ENCODE results near the gene NRL. TPM values are rescaled to one million over a fixed set of nuclear protein-coding genes. Genes with fewer than 3 reads are reported as not detected.

The NRL gene
- polyA plus RNA-seq, 1 donor (not counting 4 experiments of a cell fraction or from before 2014, with no cell fraction given): 0.29 TPM

DNA sequence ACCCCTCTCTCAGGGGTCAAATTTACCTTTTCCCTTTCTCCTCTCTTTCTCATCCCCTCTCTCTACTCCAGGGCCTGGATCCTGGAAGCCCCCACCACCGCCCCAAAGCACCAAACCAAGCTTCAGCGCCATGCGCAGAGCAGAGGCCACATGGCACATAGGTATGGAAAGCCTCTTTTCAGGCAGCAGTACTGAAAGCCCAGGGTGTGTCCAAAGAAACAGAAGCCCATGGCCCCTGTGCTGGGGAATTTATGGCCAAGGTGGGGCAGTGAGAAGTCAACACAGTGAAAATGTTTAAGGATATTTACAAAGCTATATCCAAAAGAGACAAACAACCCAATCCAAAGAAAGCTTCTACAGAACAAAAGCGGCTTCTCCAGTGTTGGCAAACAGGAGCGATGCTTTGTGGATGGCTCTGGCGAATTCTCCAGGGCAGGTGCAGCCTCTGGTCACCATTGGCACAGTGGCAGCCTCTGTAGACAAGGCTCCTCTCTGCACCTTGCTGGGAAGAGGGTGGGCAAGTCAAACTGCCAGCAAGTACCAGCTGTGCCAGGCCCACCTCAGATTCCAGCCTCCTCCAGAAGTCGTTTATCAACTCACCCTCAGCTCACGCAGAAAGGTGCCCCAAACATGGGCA, 48.1 kb downstream of the NRL start:
- Histone ChIP-seq H3K4me2 (ENCODE audit: control insufficient read depth, extremely low read depth, insufficient read depth, low read depth, low read length) (no peak overlapping the region), H3K27ac (ENCODE audit: control insufficient read depth, insufficient read depth, low read length) (no peak overlapping the region), H2AFZ (ENCODE audit: control insufficient read depth, low read length) (no peak overlapping the region), H3K9me1 (ENCODE audit: control insufficient read depth, extremely low read depth, insufficient read depth, low read length) (no peaks in the 10 kb centered on the region), H3K4me1 (ENCODE audit: control insufficient read depth, extremely low read depth, insufficient read depth, low read length) (no peaks in the 10 kb centered on the region), H3K36me3 (ENCODE audit: control insufficient read depth in 2 of 2, extremely low read depth in 1 of 2, insufficient read depth in 2 of 2, low read length in 2 of 2) (no peaks in the 10 kb centered on the region), H3K4me3 (ENCODE audit: control insufficient read depth in 2 of 3, extremely low read depth in 1 of 3, insufficient read depth in 2 of 3, low read depth in 1 of 3, low read length in 3 of 3) (no peak overlapping the region), H4K20me1 (ENCODE audit: control insufficient read depth, extremely low read depth, insufficient read depth, low read length) (no peaks in the 10 kb centered on the region), H3K9ac (ENCODE audit: control insufficient read depth, extremely low read depth, insufficient read depth, low read length) (no peak overlapping the region), H3K79me2 (ENCODE audit: control insufficient read depth, insufficient read depth, low read length) (no peaks in the 10 kb centered on the region), H3K9me3 (ENCODE audit: control insufficient read depth, low read depth, low read length) (no peaks in the 10 kb centered on the region), H3K27me3 (ENCODE audit: control insufficient read depth, extremely low read depth, insufficient read depth, low read length) (peaks cover 6% of the 10 kb centered on the region)
- dilution Hi-C loops (cut with MboI; ENCODE audit: extremely low pct_ligation_motif_present, low sequenced_read_pairs): no loop called here
- TF ChIP-seq, protein P1, sequence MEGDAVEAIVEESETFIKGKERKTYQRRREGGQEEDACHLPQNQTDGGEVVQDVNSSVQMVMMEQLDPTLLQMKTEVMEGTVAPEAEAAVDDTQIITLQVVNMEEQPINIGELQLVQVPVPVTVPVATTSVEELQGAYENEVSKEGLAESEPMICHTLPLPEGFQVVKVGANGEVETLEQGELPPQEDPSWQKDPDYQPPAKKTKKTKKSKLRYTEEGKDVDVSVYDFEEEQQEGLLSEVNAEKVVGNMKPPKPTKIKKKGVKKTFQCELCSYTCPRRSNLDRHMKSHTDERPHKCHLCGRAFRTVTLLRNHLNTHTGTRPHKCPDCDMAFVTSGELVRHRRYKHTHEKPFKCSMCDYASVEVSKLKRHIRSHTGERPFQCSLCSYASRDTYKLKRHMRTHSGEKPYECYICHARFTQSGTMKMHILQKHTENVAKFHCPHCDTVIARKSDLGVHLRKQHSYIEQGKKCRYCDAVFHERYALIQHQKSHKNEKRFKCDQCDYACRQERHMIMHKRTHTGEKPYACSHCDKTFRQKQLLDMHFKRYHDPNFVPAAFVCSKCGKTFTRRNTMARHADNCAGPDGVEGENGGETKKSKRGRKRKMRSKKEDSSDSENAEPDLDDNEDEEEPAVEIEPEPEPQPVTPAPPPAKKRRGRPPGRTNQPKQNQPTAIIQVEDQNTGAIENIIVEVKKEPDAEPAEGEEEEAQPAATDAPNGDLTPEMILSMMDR (optimal IDR thresholded peaks at IDR 0.05 in 1 of 3, IDR thresholded peaks at IDR 0.05 in 1 of 3, conservative IDR thresholded peaks at IDR 0.05 in 1 of 3; ENCODE audit: extremely low read depth in 1 of 3, insufficient read depth in 2 of 3, low read length in 3 of 3): no peak
- TF ChIP-seq EZH2 (IDR thresholded peaks at IDR 0.05; ENCODE audit: low read length): no peak
- DNase-seq (ENCODE audit: low read depth, low spot score) (no peak), FAIRE-seq (no peak)

DNA sequence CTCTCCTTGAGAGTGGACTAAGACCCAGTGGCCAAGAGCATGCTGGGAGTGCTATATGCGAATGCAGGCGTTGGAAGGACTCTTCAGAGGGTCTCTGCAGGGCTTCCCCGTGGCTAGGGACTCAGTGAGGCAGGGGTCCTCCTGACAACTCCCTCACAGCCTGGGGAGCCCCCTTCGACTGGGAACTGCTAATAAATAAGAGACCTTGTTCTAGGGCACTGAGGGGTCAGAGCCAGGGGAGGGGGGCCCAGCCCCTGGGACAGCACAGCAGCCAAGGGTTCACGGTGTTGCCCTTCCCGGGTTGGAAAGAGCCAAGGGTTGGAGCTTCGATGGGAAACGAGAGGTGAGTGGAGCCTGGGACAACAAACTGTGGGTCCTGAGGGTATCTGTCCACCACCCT, 49.3 kb downstream of the NRL start:
- Histone ChIP-seq H3K27me3 (ENCODE audit: control insufficient read depth, extremely low read depth, insufficient read depth, low read length) (peaks cover 5% of the 10 kb centered on the region), H3K36me3 (ENCODE audit: control insufficient read depth in 2 of 2, extremely low read depth in 1 of 2, insufficient read depth in 2 of 2, low read length in 2 of 2) (no peaks in the 10 kb centered on the region), H3K4me1 (ENCODE audit: control insufficient read depth, extremely low read depth, insufficient read depth, low read length) (no peaks in the 10 kb centered on the region), H3K27ac (ENCODE audit: control insufficient read depth, insufficient read depth, low read length) (no peak overlapping the region), H2AFZ (ENCODE audit: control insufficient read depth, low read length) (no peak overlapping the region), H3K9me3 (ENCODE audit: control insufficient read depth, low read depth, low read length) (no peaks in the 10 kb centered on the region), H3K79me2 (ENCODE audit: control insufficient read depth, insufficient read depth, low read length) (no peaks in the 10 kb centered on the region), H3K4me3 (ENCODE audit: control insufficient read depth in 2 of 3, extremely low read depth in 1 of 3, insufficient read depth in 2 of 3, low read depth in 1 of 3, low read length in 3 of 3) (no peak overlapping the region), H3K9me1 (ENCODE audit: control insufficient read depth, extremely low read depth, insufficient read depth, low read length) (no peaks in the 10 kb centered on the region), H4K20me1 (ENCODE audit: control insufficient read depth, extremely low read depth, insufficient read depth, low read length) (no peaks in the 10 kb centered on the region), H3K4me2 (ENCODE audit: control insufficient read depth, extremely low read depth, insufficient read depth, low read depth, low read length) (no peak overlapping the region), H3K9ac (ENCODE audit: control insufficient read depth, extremely low read depth, insufficient read depth, low read length) (no peak overlapping the region)
- FAIRE-seq: no peak
- TF ChIP-seq, protein P1 (optimal IDR thresholded peaks at IDR 0.05 in 1 of 3, IDR thresholded peaks at IDR 0.05 in 1 of 3, conservative IDR thresholded peaks at IDR 0.05 in 1 of 3; ENCODE audit: extremely low read depth in 1 of 3, insufficient read depth in 2 of 3, low read length in 3 of 3): no peak
- TF ChIP-seq EZH2 (IDR thresholded peaks at IDR 0.05; ENCODE audit: low read length): no peak
- dilution Hi-C loops (cut with MboI; ENCODE audit: extremely low pct_ligation_motif_present, low sequenced_read_pairs): no loop called here
- DNase-seq (ENCODE audit: low read depth, low spot score): no peak

Data from keratinocyte (primary cell).